Measurements from ENCODE around the gene ARFGEF3. TPM values are rescaled to one million over a fixed set of nuclear protein-coding genes. Genes with fewer than 3 reads are reported as not detected.

The ARFGEF3 gene
- under 1 TPM; 0.06 to 0.19 (median 0.08) TPM for total RNA-seq (2021; fragmentation: NEBNext Ultra II Directional; extraction: Animal tissue kit (Norgen Biotek cat#: 25700))
- long read RNA-seq = 0 reads

GRCh38 chr6:138161338-138162110 is at the start of gene ARFGEF3:
TSS of gene ARFGEF3 (plus strand) at chr6:138161939. CDS start at chr6:138162087, 148 bp downstream.
- DNase-seq = no peak
- TF ChIP-seq CTCF (IDR thresholded peaks at IDR 0.05) = no peak
- Mint-ChIP-seq H3K36me3 (ENCODE audit: low read depth) (no peaks in the 10 kb centered on the region), H3K4me1 (ENCODE audit: low read depth) (peaks cover 6% of the 10 kb centered on the region; the same call in 1 of the 2 replicates), H3K27me3 (ENCODE audit: insufficient read depth) (peaks cover 43% of the 10 kb centered on the region), H3K4me3 (peak within 1 kb of the TSS; percentile 71), H3K9me3 (no peaks in the 10 kb centered on the region), H3K27ac (no peak within 1 kb of the TSS)

- no peak for TF ChIP-seq CTCF (IDR thresholded peaks at IDR 0.05)
- H3K27me3 Mint-ChIP-seq (ENCODE audit: insufficient read depth) = peaks cover 15% of the 10 kb centered on the region
- H3K9me3 Mint-ChIP-seq = no peaks in the 10 kb centered on the region
- H3K27ac Mint-ChIP-seq = no peak overlapping the region
- peaks cover 5% of the 10 kb centered on the region; the same call in 1 of the 2 replicates for H3K4me1 Mint-ChIP-seq (ENCODE audit: low read depth)
- no peak for DNase-seq
- H3K4me3 Mint-ChIP-seq = no peak overlapping the region
- H3K36me3 Mint-ChIP-seq (ENCODE audit: low read depth) = no peaks in the 10 kb centered on the region
Measured at GRCh38 chr6:138113588-138114210, 48.0 kb upstream of the ARFGEF3 start.

GRCh38 chr6:138115201-138115600 is 46.5 kb upstream of the ARFGEF3 start:
- no peaks in the 10 kb centered on the region for H3K4me1 Mint-ChIP-seq (ENCODE audit: low read depth)

GRCh38 chr6:138115877-138116660 is 45.7 kb upstream of the ARFGEF3 start:
- DNase-seq = peak; percentile 70
- Mint-ChIP-seq H3K4me3 (no peak overlapping the region), H3K9me3 (no peaks in the 10 kb centered on the region), H3K4me1 (ENCODE audit: low read depth) (no peaks in the 10 kb centered on the region), H3K27me3 (ENCODE audit: insufficient read depth) (peaks cover 21% of the 10 kb centered on the region), H3K36me3 (ENCODE audit: low read depth) (no peaks in the 10 kb centered on the region), H3K27ac (no peak overlapping the region)
- TF ChIP-seq CTCF (IDR thresholded peaks at IDR 0.05) = peak; percentile 91

More at GRCh38 chr6:138115201-138115600, 46.5 kb upstream of the ARFGEF3 start:
- H3K27ac Mint-ChIP-seq = no peak overlapping the region
- TF ChIP-seq CTCF (IDR thresholded peaks at IDR 0.05) = no peak
- DNase-seq = no peak
- no peaks in the 10 kb centered on the region for H3K9me3 Mint-ChIP-seq
- H3K27me3 Mint-ChIP-seq (ENCODE audit: insufficient read depth) = peaks cover 18% of the 10 kb centered on the region
- no peaks in the 10 kb centered on the region for H3K36me3 Mint-ChIP-seq (ENCODE audit: low read depth)
- H3K4me3 Mint-ChIP-seq = no peak overlapping the region

- TF ChIP-seq CTCF (IDR thresholded peaks at IDR 0.05) = no peak
- Mint-ChIP-seq H3K36me3 (ENCODE audit: low read depth) (no peaks in the 10 kb centered on the region), H3K9me3 (no peaks in the 10 kb centered on the region), H3K4me1 (ENCODE audit: low read depth) (no peaks in the 10 kb centered on the region), H3K4me3 (no peak overlapping the region), H3K27me3 (ENCODE audit: insufficient read depth) (peaks cover 23% of the 10 kb centered on the region), H3K27ac (no peak overlapping the region)
- DNase-seq = no peak
Measured at GRCh38 chr6:138116661-138116999, 45.1 kb upstream of the ARFGEF3 start.
